HK-2 (cell line): ENCODE data around the gene SP6.

Experiments used
- DNase-seq: peaks from one replicate; pipeline ENCODE4 v3.0.0-alpha.2; 2018; ENCODE audit not compliant: unreplicated experiment

SP6 gene

GRCh38 chr17:47812146-47812920, 38.6 kb downstream of the SP6 start:
- DNase-seq, result no peak

DNA sequence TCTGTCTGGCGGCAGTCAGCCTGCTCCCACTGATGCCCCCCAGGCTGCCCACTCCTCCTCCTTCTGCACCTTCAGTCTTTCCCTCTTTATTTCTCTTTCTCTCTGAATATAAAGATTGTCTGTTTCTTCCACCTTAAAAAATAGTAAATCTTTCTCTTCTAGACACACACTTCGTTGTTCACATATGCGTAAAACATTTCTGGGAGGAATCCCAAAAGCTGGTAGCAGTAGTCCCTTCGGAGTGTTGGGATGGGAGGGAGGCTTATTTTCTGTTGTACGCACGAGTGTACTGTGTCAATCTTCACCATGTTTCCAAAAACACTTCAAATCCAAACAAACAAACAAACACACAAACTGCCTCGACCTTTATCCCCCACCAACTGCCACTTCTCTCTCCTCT, 39.3 kb downstream of the SP6 start:
- DNase-seq, result no peak

DNA sequence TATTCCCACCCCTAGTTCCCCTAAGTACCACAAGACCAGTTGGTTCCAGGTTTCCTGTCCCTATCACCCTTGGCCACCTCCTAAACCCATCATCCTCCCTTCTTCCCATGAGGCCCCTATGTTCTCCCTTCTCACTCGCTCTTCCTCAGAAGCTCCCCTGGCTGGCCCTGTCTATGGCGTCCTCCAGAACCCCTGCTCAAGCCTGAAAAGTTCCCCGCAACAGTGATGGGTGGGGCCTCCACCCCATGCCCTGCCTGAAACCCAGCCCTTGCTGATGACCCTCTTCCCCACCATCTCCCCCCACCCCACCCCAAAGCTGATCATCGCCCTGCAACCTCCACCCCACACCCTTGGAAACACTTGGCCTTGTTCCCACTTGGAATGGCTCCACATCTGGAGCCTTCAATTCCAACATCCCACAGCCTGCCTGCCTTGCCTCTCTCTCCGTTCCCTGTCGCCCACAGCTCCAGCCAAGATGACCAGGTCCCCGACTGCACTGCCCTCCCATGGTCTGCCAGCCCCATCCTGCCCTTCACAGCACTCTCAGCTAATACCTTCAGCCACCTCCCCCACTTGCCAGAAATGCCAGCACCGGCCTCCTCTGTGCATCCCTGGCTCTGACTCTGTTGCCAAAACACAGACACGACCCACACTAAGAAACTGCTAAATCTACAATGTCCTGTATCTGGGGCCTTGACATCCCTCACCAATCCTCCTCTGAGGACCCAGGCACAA, 39.9 kb downstream of the SP6 start:
- DNase-seq, result no peak

DNA sequence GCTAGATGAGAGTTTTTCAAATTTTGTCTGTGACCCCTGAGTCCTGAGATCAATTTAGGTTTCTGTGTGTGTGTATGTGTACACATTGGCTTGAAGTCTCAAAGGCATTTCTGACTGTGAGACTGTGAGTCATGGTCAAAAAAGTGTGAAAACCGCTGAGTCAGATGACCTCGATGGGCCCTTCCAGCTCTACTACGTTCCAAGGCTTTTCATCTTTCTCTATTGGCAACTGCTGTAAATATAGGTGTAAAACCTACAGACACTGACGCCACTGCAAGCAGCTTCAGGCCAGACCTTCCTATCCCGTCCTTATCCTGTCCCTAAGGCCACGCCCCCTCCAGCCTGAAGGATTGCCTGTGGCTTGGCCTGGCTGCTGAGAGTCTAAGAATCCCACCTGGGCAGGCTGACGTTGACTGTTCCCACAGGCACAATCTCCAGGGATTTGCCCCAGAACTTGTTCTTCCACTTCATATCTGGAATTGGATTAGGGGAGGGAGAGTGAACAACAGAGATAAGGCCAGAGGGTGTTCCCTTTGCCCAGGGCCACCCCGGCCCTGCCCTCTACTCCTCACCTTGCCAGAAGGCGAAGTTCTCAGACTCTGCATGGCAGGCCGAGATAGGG, 40.7 kb downstream of the SP6 start:
- DNase-seq, result peak; percentile 81

GRCh38 chr17:47808830-47809480, 42.0 kb downstream of the SP6 start:
- DNase-seq, result no peak

GRCh38 chr17:47808036-47808829, 42.7 kb downstream of the SP6 start:
- DNase-seq, result no peak

GRCh38 chr17:47807421-47807820, 43.5 kb downstream of the SP6 start:
- no peak for DNase-seq

- DNase-seq, result no peak
Measured at GRCh38 chr17:47806913-47807255, 44.1 kb downstream of the SP6 start.

GRCh38 chr17:47806026-47806912, 44.7 kb downstream of the SP6 start:
- no peak for DNase-seq

DNA sequence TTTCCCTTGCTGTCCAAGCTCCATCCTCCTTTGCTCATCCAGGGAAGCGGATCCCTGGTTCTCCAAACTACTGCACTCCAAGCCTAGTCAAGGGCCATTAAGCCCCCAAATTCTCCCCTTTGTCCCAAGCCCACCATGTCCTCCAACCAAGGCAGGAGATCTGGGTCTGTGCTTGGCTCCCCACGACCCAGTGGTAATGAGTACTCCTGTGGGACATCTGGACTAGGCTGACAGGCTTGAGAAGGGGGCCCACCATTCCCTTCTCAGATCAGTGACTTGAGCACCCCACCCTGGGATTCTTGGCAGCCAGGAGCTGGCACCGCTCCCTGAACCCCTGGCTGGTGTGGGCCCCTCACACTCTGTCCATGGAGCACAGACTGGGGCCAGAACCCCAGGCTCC, 46.5 kb downstream of the SP6 start:
- DNase-seq, result no peak

- no peak for DNase-seq
Measured at GRCh38 chr17:47803751-47804150, 47.2 kb downstream of the SP6 start.

DNA sequence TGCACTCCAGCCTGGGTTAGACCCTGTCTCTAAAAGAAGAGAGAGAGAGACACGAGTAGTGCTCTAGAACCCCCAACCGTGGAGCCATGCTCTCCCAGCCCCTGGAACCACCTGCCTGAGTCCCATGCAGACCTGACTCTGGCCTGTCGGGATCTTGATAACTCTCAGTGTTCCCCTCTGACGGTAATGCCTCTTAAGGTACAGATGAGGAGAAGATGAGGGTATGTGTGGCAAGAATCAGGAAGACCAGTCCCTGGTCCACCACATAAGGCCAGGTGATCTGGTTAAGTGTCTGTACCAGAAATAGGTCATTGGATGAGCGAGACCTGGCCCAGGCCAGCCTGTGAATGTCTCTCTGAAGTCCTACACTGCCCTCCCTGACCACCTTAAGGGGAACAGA, 47.8 kb downstream of the SP6 start:
- no peak for DNase-seq

DNA sequence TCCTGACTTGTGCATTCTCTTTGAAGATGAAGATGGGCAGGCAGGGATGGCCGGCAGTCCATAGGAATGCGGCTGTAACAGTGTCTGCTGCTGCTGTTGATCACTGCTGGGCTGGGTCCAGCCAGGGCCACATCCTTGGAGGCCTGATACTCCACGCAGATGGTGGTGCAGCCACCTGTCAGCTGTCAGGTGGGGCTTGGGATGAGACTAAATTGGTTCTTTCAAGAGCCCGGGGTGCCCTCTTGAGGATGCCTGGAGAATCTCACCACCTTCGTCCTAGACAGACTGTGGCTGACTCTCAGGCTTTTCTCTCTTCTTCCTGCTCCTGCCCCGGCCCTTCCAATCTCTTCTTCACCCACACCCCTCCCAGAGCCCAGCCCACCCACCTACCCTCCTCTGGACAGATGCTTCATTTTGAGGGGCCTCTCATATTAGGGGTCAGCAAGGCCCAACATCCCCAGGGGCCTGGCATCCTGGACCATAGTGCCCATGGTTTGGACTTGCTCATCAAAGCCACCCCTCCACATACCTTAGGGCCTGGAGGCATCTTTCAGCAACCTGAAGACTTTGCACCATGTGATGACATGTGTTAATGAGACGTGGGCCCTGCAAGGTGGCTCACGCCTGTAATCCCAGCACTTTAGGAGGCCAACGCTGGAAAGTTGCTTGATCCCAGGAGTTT, 48.5 kb downstream of the SP6 start:
- peak; percentile 41 for DNase-seq

DNA sequence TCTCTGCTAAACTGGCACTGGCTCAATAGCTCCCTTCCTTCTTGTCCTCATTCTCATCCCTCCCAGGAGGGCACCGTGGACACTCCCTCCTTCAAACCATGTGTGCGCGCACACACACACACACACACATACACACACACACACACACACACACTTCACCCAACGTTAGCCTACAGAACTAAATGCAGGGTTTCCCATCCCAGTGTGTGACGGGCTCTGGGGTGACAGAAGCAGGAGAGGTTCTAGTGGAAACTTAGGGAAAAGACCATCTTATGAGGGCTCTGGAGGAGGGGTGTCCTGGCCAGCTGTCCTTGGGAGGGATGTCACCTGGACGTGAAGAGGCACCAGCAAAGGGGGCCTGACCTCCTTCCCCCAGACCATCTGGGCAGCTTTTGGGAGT, 49.1 kb downstream of the SP6 start:
- no peak for DNase-seq

DNA sequence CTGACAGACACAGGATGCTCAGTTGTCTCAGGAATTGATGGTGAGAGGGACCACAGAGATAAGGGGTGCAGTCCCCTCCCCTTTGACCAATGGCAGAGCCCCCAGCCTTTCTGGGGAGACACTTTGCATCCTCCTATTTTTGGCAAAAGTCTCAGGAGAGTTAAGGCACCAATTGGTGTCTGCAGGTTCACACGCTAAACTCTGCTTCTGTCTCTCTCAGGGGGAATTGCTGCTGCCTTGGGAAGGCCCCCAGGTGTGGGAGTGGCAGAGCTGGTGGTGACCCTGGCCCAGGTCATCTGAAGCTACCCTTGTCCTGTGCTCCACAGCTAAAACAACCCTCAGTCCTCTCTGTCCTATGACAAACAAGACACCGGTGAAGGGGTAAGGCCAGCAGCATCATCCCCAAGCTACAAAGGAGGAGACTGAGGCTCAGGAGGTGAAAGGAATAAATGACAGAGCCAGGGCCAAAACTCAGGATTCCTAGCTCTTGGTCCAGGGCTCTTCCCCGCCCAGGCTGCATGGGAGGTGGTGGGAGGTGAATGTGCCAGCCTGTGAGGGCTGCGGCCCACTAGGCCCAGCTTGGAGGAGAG, 49.7 kb downstream of the SP6 start:
- no peak for DNase-seq

- no peak for DNase-seq
Measured at GRCh38 chr17:47800686-47801085, 50.3 kb downstream of the SP6 start.

DNA sequence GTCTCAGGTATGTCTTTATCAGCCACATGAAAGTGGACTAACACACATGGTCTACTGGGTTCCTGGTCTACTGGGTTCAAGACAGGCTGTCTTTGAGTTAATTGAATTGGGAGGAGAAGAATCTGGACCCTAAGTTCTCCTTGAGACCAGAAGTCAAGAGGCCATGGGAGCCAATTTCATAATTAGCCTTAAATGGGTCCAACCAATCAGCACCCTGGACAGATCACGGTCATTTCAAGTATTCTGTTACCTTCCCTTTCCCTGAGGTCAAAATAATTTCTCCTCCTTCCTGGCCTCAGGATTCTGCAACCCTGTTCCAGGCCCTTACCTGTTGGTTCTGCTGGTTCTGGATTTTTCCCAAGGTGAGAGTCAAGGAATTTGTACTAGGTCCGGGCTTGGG, 53.2 kb downstream of the SP6 start:
- DNase-seq, result no peak
